ENCODE data around the gene EIF4E3. TPM values are rescaled to one million over a fixed set of nuclear protein-coding genes. Genes with fewer than 3 reads are reported as not detected.

The EIF4E3 gene
- total RNA-seq, 1 experiment from 2014 or later = 4.3 TPM

GRCh38 chr3:71680603-71681002, 44.6 kb downstream of the EIF4E3 start:
- H3K27me3 Mint-ChIP-seq (ENCODE audit: insufficient read depth, unreplicated experiment) = no peaks in the 10 kb centered on the region
- POLR2A ChIA-PET = interaction anchor here (0.6 to 3.4 kb wide), 11 partner anchors 10 to 623 kb away, joined by 3 to 33 read pairs (median 5); partner anchors contain the start of gene FOXP1
- DNase-seq (ENCODE audit: unreplicated experiment) = peak; percentile 77
- intact Hi-C loops (cut with micrococcal nuclease) = loop anchor here (1.0 to 10.0 kb wide), 4 partner anchors 22 to 618 kb away; partner anchors contain the start of gene FOXP1
- peaks cover 34% of the 10 kb centered on the region for H3K4me1 Mint-ChIP-seq (ENCODE audit: insufficient read depth, unreplicated experiment)
- H3K36me3 Mint-ChIP-seq (ENCODE audit: insufficient read depth, unreplicated experiment) = no peaks in the 10 kb centered on the region
- H3K4me3 Mint-ChIP-seq (ENCODE audit: unreplicated experiment) = peak overlapping the region; percentile 33
- no peak for TF ChIP-seq CTCF (IDR thresholded peaks at IDR 0.05; ENCODE audit: unreplicated experiment)
- CTCF ChIA-PET = interaction anchor here (0.5 to 5.6 kb wide), 36 partner anchors 9 to 1626 kb away, joined by 3 to 70 read pairs (median 4); no protein-coding TSS in a partner anchor
- peak overlapping the region; percentile 83 for H3K27ac Mint-ChIP-seq (ENCODE audit: low read depth, unreplicated experiment)
- BruUV-seq (replicated peaks) = no TSS peak
- H3K9me3 Mint-ChIP-seq (ENCODE audit: unreplicated experiment) = no peaks in the 10 kb centered on the region

- no peak for TF ChIP-seq CTCF (IDR thresholded peaks at IDR 0.05; ENCODE audit: unreplicated experiment)
- Mint-ChIP-seq H3K36me3 (ENCODE audit: insufficient read depth, unreplicated experiment) (no peaks in the 10 kb centered on the region), H3K27ac (ENCODE audit: low read depth, unreplicated experiment) (no peak overlapping the region), H3K9me3 (ENCODE audit: unreplicated experiment) (no peaks in the 10 kb centered on the region), H3K4me3 (ENCODE audit: unreplicated experiment) (no peak overlapping the region), H3K4me1 (ENCODE audit: insufficient read depth, unreplicated experiment) (peaks cover 17% of the 10 kb centered on the region), H3K27me3 (ENCODE audit: insufficient read depth, unreplicated experiment) (no peaks in the 10 kb centered on the region)
- DNase-seq (ENCODE audit: unreplicated experiment) = no peak
- intact Hi-C loops (cut with micrococcal nuclease) = no loop called here
- ChIA-PET CTCF (no interaction called here), POLR2A (interaction anchor here (0.9 kb wide), 1 partner anchor 12 kb away, joined by 3 read pairs; no protein-coding TSS in a partner anchor)
- BruUV-seq (replicated peaks) = no TSS peak
These were observed 48.3 kb downstream of the EIF4E3 start for GRCh38 chr3:71676931-71677330.

DNA sequence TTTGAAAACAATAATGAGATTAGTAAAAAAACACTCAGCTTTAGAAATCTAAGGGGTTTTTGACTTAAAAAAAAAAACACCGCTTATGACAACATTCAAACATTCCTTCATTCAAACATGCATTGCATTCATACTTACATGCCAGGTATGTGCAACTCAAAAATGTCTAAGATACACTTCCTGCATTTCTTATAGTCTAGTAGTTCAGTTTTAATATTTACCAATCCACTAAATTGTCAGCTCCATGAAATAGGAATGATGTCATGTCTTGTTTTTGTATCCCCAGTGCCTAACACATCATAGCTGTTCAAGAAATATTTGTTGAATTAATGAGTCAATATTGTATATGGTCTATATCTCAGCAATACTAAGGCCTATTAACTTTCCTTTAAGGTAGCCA, 51.7 kb downstream of the EIF4E3 start:
- CTCF ChIA-PET = interaction anchor here (0.6 kb wide), 2 partner anchors 183 to 679 kb away, joined by 3 read pairs; no protein-coding TSS in a partner anchor

DNA sequence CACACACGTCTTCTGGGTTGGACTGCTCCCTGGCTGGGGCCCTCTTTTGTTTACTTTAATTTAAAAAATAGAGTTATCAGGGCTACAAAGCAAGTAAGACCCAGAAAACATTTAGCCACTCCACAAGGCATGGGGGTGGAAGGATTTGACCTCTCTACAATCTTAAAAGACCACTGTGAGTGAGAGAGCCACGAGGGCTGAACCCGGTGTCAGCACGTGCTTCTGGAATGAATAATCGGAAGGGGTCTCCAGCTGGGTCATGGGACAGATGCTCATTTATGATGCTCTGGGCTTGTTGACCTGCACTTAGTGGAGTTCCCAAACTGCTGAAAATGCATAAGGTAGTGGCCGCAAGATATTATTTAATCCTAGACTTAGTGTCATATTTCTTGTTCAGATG, 52.4 kb downstream of the EIF4E3 start:
- no peak for TF ChIP-seq CTCF (IDR thresholded peaks at IDR 0.05; ENCODE audit: unreplicated experiment)
- ChIA-PET CTCF (no interaction called here), POLR2A (interaction anchor here (0.7 kb wide), 1 partner anchor 84 kb away, joined by 6 read pairs; no protein-coding TSS in a partner anchor)
- intact Hi-C loops (cut with micrococcal nuclease) = no loop called here
- Mint-ChIP-seq H3K4me1 (ENCODE audit: insufficient read depth, unreplicated experiment) (no peaks in the 10 kb centered on the region), H3K4me3 (ENCODE audit: unreplicated experiment) (no peak overlapping the region), H3K27me3 (ENCODE audit: insufficient read depth, unreplicated experiment) (no peaks in the 10 kb centered on the region), H3K36me3 (ENCODE audit: insufficient read depth, unreplicated experiment) (peaks cover 4% of the 10 kb centered on the region), H3K9me3 (ENCODE audit: unreplicated experiment) (peaks cover under 1% of the 10 kb centered on the region), H3K27ac (ENCODE audit: low read depth, unreplicated experiment) (no peak overlapping the region)
- no TSS peak for BruUV-seq (replicated peaks)
- DNase-seq (ENCODE audit: unreplicated experiment) = no peak

More for the DNA sequence above, 51.7 kb downstream of the EIF4E3 start:
- peaks cover 4% of the 10 kb centered on the region for H3K36me3 Mint-ChIP-seq (ENCODE audit: insufficient read depth, unreplicated experiment)
- no peak overlapping the region for H3K27ac Mint-ChIP-seq (ENCODE audit: low read depth, unreplicated experiment)
- TF ChIP-seq CTCF (IDR thresholded peaks at IDR 0.05; ENCODE audit: unreplicated experiment) = no peak
- H3K9me3 Mint-ChIP-seq (ENCODE audit: unreplicated experiment) = no peaks in the 10 kb centered on the region
- no peaks in the 10 kb centered on the region for H3K27me3 Mint-ChIP-seq (ENCODE audit: insufficient read depth, unreplicated experiment)
- no peaks in the 10 kb centered on the region for H3K4me1 Mint-ChIP-seq (ENCODE audit: insufficient read depth, unreplicated experiment)
- no peak overlapping the region for H3K4me3 Mint-ChIP-seq (ENCODE audit: unreplicated experiment)
- POLR2A ChIA-PET = interaction anchor here (0.7 kb wide), 1 partner anchor 83 kb away, joined by 6 read pairs; no protein-coding TSS in a partner anchor
- intact Hi-C loops (cut with micrococcal nuclease) = no loop called here
- BruUV-seq (replicated peaks) = no TSS peak
- no peak for DNase-seq (ENCODE audit: unreplicated experiment)

All from MCF 10A (cell line).